Stimulated activated CD8-positive, alpha-beta memory T cell treated with anti-CD3 and anti-CD28 coated beads, Interleukin-15, amount 100 ng/mL, for 24 hours (primary cell): Measurements from ENCODE around the gene TAF8.

Experiments
- DNase-seq: peaks from one replicate; pipeline ENCODE4 v3.0.0-alpha.2; 2020; ENCODE audit warnings: low read depth

The TAF8 gene

DNA sequence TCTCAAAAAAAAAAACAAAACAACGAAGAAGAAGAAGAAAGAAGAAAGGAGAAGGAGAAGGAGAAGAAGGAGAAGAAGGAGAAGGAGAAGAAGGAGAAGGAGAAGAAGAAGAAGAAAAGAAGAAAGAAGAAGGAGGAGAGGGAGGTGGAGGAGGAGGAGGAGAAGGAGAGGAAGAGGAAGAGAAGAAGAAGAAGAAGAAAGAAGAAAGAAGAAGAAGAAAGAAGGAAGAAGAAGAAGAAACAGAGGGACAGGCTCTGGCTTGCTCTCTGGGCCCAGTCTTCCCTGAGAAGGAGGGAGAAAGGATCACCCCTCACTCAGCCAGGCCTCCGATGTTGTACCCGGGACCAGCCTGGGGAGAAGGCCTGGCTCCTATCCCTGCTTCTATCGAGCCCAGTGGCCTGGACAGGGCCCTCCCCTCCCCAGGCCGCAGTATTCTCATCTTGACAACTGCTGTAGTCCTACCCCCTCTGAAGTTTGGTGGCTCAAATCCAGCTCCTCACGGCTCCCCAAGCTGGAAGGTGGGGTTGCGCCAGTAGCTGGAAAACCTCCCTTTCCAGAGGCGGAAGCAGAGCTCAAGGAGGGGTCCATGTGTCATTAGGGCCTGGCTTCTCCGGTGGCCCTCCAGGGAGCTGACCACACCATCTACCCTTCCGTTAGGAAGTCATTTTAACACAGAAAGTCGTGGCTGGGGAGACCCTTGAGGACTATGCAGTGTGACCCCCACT lies 73.2 kb downstream of the TAF8 start:
- DNase-seq, result no peak

DNA sequence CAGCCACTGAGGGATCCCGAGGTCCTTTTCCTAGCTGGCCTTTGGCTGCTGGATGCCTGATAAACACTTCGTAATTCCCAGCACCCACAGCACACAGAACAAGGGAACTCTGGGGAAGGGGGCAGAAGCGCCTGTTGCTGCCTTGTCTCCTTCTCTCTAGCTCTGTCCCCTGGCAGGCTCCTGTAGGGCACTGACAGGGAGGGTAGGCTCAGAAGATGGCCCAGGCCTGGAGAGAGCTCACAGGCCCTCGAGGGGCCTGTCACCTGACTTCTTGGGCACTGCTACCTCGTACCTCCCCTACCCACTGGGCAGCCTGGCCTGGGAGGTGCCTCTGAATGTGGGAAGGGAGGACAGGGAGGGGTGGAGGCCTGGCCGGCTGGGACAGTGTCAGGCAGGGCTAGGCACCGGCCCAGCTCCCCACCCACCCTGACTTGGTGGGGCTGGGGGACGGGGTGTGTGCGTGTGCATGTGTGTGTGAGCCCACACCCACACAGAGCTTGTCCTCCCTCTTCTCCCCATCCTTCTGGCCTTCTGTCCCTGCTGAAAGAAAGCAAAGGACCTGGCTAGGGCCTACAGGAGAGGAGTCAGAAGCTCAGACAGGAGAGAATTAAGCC lies 74.0 kb downstream of the TAF8 start:
- DNase-seq, result no peak

DNA sequence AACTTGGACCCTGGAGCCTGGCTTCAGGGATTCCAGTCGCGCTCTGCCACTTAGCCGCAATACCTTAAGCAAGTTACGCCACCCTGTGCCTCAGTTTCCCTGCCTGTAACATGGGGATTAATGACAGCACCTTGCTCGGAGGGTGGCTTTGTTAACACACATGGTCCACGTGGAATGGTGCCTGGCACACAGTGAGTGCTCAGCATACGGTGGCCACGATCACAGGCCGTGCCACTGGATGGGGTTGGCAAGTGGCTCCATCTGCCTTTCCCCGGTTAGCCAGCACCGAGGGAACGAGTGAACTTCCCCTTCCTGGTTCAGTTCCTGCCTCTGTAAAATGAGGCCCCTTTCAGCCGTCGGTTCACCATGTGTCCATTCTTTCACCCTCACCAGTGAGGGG lies 74.9 kb downstream of the TAF8 start:
- DNase-seq, result no peak

DNA sequence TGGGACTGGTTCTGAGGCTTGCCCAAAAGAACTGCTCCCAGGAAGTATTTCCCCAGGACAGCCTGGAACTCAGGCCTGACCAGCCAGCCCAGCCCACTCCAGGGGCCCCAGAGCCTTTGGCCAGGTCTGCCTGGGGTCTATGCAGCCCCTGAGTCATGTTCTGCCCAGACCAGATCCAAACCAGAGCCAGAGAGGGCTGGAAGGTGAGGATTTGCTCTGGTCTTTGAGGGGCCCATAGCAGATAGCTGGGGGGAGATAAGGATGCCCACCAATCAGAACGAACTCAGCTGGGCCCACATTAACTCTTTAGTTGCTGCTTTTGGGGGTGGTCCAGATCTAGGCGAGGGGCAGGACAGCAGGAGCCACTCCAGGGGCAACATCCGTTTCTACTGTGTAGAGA lies 75.3 kb downstream of the TAF8 start:
- DNase-seq, result no peak

DNA sequence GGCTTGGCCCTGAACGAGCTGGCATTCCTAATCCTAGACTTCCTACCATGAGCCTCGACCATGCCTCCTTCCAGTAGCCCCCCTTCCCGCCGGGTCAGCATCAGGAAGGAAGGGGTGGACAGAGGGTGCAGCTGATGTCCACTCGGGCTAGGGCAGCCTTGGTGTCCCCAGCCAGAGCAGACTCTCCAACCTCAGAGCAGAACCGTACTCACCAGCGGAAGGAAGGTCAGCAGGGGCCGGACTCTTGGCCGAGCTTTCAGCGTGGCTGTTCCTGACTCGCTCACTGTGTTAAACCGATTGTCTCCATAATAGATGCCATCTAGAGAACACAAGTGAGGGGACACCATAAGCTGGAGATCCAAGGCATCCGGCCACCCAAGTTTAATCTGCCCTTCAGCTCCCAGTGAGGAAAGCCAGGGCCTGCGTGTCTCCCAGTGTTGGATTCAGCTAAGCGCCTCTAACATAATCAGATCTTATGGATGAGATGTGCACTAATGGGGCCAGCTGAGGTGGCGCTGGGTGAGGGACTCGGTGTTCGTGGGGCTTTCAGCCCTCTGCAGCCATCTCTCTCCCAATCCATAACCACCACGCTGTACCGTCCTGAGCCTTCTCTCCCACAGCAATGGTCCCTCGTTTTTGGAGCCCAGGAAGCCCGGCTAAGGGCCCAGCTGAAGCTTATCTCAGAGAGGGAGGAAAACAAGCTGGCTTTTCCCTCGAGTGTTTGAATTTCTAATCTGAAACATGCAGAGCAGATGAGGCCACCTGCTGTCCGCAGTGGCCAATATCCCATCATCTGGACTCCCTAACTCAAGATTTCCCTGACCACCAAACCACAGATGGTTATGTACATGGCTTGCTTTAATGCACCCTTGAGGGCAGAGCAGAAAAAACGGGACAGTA lies 78.4 kb downstream of the TAF8 start:
- no peak for DNase-seq

DNA sequence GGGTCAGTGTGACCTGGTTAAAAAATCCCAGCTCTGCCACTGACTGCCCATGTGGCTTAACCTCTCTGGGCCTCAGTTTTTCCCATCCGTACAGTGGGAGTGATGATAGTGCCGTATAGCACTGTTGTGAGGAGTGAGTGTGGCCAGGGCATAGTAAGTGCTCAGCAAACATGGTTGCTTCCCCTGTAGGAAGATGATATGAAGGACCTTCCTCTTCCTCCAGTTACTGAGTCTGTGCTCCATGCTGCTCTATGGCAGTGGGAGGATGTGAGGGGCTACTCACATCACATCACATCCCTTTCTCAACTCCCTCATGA lies 79.0 kb downstream of the TAF8 start:
- DNase-seq, result no peak

DNA sequence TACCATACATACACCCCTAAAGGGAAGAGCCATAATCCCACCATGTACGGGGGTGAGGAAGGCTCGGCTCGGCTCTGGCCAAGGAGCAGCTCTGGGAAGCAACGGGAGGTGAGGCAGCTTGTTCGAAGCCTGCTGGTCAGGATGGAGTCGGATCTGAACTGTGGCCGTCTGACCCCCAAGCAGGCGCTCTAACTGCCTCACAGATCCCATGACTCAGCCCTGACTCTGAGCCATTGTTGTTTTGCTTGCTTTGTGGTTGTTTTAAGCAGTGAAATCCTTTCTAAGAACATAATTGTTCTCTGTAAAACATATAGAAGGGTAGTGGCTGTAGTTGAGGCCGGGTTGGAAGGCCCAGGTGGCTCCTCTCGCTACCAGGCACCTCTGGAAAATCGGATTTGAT lies 81.2 kb downstream of the TAF8 start:
- DNase-seq, result no peak

DNA sequence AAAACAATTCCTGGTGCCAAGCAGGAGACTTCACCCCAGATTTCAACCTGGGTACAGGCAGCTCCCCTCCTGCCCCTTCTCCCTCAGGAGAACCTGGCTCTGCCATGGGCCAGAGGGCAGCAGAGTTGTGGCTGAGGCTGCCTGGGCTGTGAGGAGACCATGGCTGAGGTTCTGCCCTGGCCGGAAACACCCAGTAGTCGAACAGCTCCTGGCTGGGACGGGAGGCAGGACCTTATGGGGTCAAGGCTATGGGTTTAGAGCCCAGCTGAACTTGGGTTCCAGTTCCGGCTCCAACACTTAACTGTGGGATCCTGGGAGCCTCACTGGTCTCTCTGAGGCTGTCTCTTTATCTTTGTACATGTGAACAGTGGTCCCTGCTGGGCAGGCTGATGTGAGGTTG lies 83.6 kb downstream of the TAF8 start:
- no peak for DNase-seq

DNA sequence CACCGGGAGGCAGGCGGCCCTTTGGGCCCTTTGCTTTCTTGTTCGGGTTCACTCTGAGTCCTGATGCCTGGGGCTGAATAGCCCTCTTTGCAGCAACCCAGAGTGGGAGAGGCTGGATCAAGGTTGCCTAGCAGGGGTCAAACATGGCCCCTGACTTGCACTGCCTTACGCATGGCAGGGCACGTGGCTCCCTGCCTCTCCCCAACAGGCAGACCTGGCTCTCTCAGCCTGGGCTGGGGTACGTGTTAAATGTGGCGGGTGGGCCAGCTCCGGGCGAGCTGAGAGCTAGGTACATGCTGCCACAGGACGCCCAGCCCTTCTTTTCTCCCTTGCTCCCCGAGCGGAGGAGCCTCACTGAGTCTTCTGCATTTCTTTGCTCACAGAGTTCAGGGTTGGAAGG lies 84.8 kb downstream of the TAF8 start:
- no peak for DNase-seq

DNA sequence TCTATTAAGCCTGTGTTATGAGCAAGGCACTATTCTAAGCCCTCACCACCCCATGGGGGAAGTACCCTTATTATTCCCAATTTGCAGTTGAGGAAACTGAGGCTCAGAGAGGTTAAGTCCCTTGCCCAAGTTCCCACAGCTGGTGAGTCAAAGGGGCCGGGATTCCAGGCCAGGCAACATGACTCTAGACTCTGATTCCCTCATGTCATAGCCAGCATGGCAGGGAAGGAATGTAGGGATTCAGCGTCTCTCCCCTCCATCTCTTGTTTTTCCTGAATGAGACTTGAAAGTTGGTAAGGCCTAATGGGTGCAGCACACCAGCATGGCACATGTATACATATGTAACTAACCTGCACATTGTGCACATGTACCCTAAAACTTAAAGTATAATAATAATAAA lies 85.4 kb downstream of the TAF8 start:
- no peak for DNase-seq

DNA sequence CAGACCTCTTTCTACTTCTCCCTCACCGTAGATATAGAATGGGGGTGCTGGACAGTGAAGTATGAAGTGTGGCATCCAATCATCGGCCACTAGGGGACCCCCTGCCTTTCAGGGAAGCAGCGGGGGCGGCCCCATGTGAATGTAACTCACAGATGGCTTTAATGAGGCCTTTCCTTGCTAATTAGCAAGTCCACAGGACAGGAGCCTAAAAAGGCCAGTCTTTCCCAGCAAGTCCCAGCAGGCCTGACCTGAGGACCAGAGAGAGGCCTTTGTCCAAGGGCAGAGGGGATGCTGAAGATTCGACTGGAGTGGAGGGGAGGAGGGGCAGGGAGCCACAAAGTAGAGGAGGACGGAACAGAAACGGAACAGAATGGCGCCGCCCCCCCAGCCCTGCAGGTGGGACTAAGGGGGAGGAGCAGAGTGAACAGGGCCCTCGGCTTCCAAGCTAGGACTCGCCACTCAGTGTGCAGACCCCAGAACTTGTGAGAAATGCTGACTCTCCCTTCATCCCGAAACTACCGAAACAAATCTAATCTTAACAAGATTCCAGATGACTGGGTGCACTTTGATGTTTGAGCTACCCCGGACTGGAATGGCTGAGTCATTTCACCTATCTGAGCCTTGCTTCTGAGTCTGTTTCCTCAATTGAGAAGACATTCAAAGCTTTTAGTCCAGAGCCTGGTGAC lies 86.3 kb downstream of the TAF8 start:
- DNase-seq, result no peak
